Stomach (tissue), 9 donors: ENCODE measurements around the gene SPIN1. TPM values are rescaled to one million over a fixed set of nuclear protein-coding genes. Genes with fewer than 3 reads are reported as not detected.

ENCODE experiments used
- DNase-seq, 2 donors: peaks; one replicate each; pipeline versions ENCODE4 v3.0.0 to v3.0.0-alpha.2; 2013 to 2019
- H3K27ac ChIP-seq, 5 donors: fragments of 200-600 bp in 4 of 5; sonication (generic) in 4 of 5; one replicate each; pipeline ENCODE4 v1.5.1; 2013 to 2019; ENCODE audit warnings: mild to moderate bottlenecking in 1 of 5, moderate library complexity in 1 of 5
- H3K27me3 ChIP-seq, 3 donors: fragments of 200-600 bp; sonication (generic); one replicate each; pipeline ENCODE4 v1.5.1; 2017 to 2019; ENCODE audit warnings: mixed run types in 1 of 3
- H3K36me3 ChIP-seq, 4 donors: fragments of 200-600 bp; sonication (generic); 1 replicate in 3 of 4; 2 replicates in 1 of 4; pipeline ENCODE4 v1.5.1; 2016 to 2019
- H3K4me1 ChIP-seq, 4 donors: fragments of 200-600 bp; sonication (generic); one replicate each; pipeline ENCODE4 v1.5.1; 2016 to 2019
- H3K4me3 ChIP-seq, 4 donors: fragments of 200-600 bp; sonication (generic) in 3 of 4; one replicate each; pipeline ENCODE4 v1.5.1; 2016 to 2019; ENCODE audit warnings: mild to moderate bottlenecking in 1 of 4
- H3K9me3 ChIP-seq, 4 donors: fragments of 200-600 bp; sonication (generic); one replicate each; pipeline ENCODE4 v1.5.1; 2016 to 2019
- EP300 ChIP-seq: sonication (generic); formaldehyde crosslinking; IDR thresholded peaks from one replicate; pipeline ENCODE4 v1.6.1; 2017; ENCODE audit warnings: antibody characterized with exemption
- POLR2A ChIP-seq, 4 donors: fragments of 450-650 bp; IDR thresholded peaks; one replicate each; pipeline ENCODE4 v1.6.1; 2016; ENCODE audit warnings: antibody characterized with exemption in 4 of 4, control low read depth in 2 of 4, mild to moderate bottlenecking in 1 of 4, moderate library complexity in 1 of 4
- POLR2AphosphoS5 ChIP-seq, 3 donors: sonication (generic); formaldehyde crosslinking; IDR thresholded peaks; one replicate each; pipeline ENCODE4 v1.6.1; 2016; ENCODE audit warnings: antibody characterized with exemption in 3 of 3
- WGBS, 5 donors: extraction: QIAGEN DNeasy Blood & Tissue Kit in 3 of 5; methylation state at CpG; one replicate each; pipeline versions ENCODE4 v1.1.5 to v1.1.7; 2013 to 2018; 5-methylcytosine and 5-hydroxymethylcytosine counted together
- intact Hi-C: fragments of 100-400 bp; cut with DNase I; formaldehyde crosslinking; loops from one replicate; pipeline ENCODE4 v1.15.1; 2023; ENCODE audit warnings: low total_unique reads
- polyA plus RNA-seq, 3 donors: library from polyadenylated mRNA; stranded (reverse); fragments of 200-250 nt; gene quantifications; one replicate each; pipeline ENCODE4 v1.2.3, GENCODE V29; 2013
- total RNA-seq, 5 donors: library from RNA; depleted of rRNA; stranded (reverse); fragments of >200 nt; gene quantifications; one replicate each; pipeline versions ENCODE4 v1.1.0 to v1.2.3, GENCODE V29; 2014 to 2016
- TF ChIP-seq, protein P1 (sequence below), 7 experiments: fragments of 450-650 bp in 4 of 7; fragments of 200-600 bp in 3 of 7; sonication (generic) in 3 of 7; IDR thresholded peaks; one replicate each; pipeline ENCODE4 v1.5.1; 2016 to 2019; ENCODE audit warnings: antibody characterized with exemption in 7 of 7, control low read depth in 2 of 7, mild to moderate bottlenecking in 1 of 7
- donor health status: healthy with polysubstance abuse.
- donor health status: Bipolar disorder and iron deficiency.
- donor health status: healthy.

Gene SPIN1
- total and polyA plus RNA-seq, 8 donors: 18.3 to 120 (median 33.8) TPM

DNA sequence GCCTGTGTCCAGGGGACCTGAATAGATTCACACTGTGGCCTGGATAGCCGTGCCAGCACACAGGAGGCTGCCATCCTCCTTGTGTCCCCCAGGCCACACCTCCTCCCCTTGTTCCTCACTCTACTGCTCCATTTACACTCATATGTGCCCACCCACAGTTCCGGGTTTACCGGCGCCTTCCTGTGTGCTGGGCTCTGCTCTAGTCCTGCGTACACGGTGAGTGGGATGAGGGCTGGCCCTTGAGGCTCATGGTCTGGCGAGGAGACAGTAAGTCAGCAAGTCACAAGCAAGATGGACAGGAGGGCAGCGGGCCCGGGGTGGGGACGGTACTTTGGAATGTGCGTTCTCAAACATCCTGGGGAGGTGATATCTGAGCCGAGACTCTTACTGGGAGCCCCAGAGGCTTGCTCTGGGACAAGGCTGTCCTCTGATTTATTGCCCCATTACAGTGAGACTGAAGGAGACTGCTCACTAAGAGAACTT lies 114.3 kb downstream of the SPIN1 start:
- DNase-seq: no peak
- intact Hi-C loops: no loop called here
- Histone ChIP-seq H3K27me3 (no peaks in the 10 kb centered on the region), H3K27ac (no peak overlapping the region), H3K9me3 (no peaks in the 10 kb centered on the region), H3K4me3 (no peak overlapping the region), H3K4me1 (no peaks in the 10 kb centered on the region), H3K36me3 (no peaks in the 10 kb centered on the region)
- TF ChIP-seq POLR2A (IDR thresholded peaks at IDR 0.05) (no peak), EP300 (no peak), POLR2AphosphoS5 (IDR thresholded peaks at IDR 0.05) (no peak)
- TF ChIP-seq, protein P1, sequence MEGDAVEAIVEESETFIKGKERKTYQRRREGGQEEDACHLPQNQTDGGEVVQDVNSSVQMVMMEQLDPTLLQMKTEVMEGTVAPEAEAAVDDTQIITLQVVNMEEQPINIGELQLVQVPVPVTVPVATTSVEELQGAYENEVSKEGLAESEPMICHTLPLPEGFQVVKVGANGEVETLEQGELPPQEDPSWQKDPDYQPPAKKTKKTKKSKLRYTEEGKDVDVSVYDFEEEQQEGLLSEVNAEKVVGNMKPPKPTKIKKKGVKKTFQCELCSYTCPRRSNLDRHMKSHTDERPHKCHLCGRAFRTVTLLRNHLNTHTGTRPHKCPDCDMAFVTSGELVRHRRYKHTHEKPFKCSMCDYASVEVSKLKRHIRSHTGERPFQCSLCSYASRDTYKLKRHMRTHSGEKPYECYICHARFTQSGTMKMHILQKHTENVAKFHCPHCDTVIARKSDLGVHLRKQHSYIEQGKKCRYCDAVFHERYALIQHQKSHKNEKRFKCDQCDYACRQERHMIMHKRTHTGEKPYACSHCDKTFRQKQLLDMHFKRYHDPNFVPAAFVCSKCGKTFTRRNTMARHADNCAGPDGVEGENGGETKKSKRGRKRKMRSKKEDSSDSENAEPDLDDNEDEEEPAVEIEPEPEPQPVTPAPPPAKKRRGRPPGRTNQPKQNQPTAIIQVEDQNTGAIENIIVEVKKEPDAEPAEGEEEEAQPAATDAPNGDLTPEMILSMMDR (IDR thresholded peaks at IDR 0.05): no peak
- WGBS, 5 donors: 73 to 86% (median 74%) methylated on average over 12 of the region's 12 CpGs

DNA sequence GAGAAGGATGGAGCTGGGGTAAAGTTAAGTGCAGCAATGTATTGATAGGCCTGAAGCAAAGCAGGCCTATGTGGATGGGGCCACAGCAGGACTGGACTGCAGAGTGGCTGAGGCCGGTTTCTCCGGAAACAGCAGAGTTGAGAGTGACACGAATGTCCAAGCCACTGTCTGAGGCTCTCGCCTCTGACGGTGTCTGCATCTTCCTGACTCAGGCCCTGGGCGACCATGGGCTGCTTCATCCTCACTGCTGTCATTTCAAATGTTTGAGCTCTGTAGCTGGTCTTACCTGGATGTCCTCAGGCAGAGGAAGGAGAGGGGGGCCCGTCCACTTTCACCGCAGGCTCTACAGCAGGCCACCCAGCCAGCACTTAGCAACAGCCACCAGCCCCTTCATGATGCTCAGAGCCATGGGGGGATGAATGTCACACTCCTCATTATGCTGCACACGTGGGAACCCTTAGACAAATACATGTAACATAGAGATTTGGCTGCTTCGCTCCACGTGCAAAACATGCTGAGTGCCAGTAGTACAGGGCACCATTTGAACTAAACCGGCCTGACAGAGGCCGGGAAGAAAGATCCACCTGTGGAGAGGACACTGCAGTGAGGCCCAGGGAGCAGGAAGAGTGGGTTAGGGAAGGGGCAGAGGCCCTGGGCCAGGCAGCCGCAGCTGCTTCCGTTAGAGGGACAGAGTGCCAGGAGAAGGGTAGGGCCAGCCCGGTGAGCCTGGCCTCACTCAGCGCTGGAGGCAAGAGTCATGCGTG lies 115.0 kb downstream of the SPIN1 start:
- WGBS, 5 donors: 86 to 94% (median 90%) methylated on average over 18 of the region's 18 CpGs
- DNase-seq: no peak
- no peaks in the 10 kb centered on the region for H3K4me1 ChIP-seq
- peaks cover 0 to 3% (median 0%) of the 10 kb centered on the region in 4 donors for H3K9me3 ChIP-seq
- no peak overlapping the region for H3K4me3 ChIP-seq
- no peaks in the 10 kb centered on the region for H3K36me3 ChIP-seq
- TF ChIP-seq POLR2AphosphoS5 (IDR thresholded peaks at IDR 0.05): no peak
- no peak for TF ChIP-seq POLR2A (IDR thresholded peaks at IDR 0.05)
- TF ChIP-seq, protein P1 (IDR thresholded peaks at IDR 0.05): no peak
- TF ChIP-seq EP300: no peak
- intact Hi-C loops: no loop called here
- H3K27ac ChIP-seq: no peak overlapping the region
- H3K27me3 ChIP-seq: no peaks in the 10 kb centered on the region

DNA sequence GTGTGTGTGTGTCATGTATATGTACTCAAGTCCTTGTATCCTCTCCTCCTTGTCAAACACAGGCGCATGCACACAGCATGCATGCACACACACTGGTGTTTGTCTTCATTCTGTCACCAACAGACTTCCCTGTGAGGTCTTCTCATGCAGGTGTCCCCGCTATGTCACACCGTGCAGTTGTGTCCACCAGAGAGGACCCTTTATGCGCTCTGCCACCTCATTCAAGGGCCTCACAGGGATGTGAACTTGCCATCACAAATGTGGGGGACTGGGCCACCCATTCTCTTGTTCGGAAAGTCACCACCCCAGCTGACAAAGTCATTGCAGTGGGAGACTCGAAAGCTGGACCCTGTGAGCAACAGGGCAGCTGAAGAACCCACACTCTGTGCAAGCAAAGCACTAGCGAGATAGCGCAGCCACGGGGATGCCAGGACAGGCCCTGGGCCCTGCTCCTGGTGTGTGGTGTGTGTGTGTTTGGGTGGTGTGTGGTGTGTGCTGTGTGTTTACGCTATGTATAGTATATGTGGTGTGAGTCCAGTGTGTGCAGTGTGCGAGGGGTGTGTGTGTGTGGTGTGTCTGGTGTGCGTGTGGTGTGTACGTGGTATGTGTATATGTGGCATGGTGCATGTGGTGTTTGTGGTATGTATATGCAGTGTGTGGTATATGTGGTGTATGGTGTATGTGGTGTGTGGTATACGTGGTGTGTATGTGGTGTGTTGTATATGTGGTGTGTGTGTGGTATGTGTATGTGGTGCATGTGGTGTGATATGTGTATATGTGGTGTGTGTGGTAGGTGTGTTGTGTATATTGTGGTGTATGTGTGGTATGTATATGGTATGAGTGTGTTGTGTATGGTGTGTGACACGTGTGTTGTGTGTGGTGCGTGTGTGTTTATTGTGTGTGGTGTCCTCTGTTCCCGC lies 115.9 kb downstream of the SPIN1 start:
- Histone ChIP-seq H3K4me1 (no peaks in the 10 kb centered on the region), H3K9me3 (peaks cover 0 to 11% (median 6%) of the 10 kb centered on the region in 4 donors), H3K36me3 (no peaks in the 10 kb centered on the region), H3K4me3 (no peak overlapping the region), H3K27me3 (no peaks in the 10 kb centered on the region), H3K27ac (no peak overlapping the region)
- no peak for DNase-seq
- WGBS, 5 donors: 91 to 96% (median 93%) methylated on average over 17 of the region's 17 CpGs
- TF ChIP-seq EP300: no peak
- TF ChIP-seq, protein P1 (IDR thresholded peaks at IDR 0.05): no peak
- no peak for TF ChIP-seq POLR2A (IDR thresholded peaks at IDR 0.05)
- no peak for TF ChIP-seq POLR2AphosphoS5 (IDR thresholded peaks at IDR 0.05)
- intact Hi-C loops: no loop called here

DNA sequence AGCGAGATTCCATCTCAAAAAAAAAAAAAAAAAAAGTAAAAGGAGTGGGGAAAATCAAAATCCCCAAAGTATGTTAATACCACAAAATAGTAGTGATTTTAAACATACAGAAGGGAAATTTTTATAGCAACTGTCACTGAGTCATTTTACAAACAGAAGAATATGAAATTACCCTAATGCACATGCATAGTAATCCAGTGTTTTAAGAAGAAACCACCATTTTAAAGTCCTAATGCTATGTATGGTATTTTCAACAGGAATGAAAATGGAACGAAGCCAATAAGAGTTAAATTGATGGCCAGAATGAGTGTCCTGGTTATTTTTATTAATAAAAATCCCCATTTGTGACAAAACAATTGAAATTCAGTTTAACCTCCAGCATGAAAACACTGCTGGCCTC lies 120.1 kb downstream of the SPIN1 start:
- Histone ChIP-seq H3K4me3 (no peak overlapping the region), H3K27ac (no peak overlapping the region), H3K4me1 (no peaks in the 10 kb centered on the region), H3K27me3 (no peaks in the 10 kb centered on the region), H3K36me3 (no peaks in the 10 kb centered on the region), H3K9me3 (peaks cover 0 to 11% (median 6%) of the 10 kb centered on the region in 4 donors)
- intact Hi-C loops: no loop called here
- TF ChIP-seq POLR2AphosphoS5 (IDR thresholded peaks at IDR 0.05) (no peak), POLR2A (IDR thresholded peaks at IDR 0.05) (no peak), EP300 (no peak)
- TF ChIP-seq, protein P1 (IDR thresholded peaks at IDR 0.05): no peak
- WGBS, 5 donors: 79 to 94% (median 85%) methylated on average over 1 to 2 of the region's 2 CpGs
- DNase-seq: no peak
